ENCODE results near the gene COPB1. TPM values are rescaled to one million over a fixed set of nuclear protein-coding genes. Genes with fewer than 3 reads are reported as not detected.

Gene COPB1
- total RNA-seq, 2 experiments from 2014 or later = 93.1 to 95.9 TPM

- Mint-ChIP-seq H3K27ac (no peak overlapping the region), H3K4me1 (ENCODE audit: low read depth) (peaks cover 4% of the 10 kb centered on the region), H3K27me3 (no peaks in the 10 kb centered on the region), H3K4me3 (no peak overlapping the region), H3K36me3 (ENCODE audit: low read depth) (peaks cover 50% of the 10 kb centered on the region), H3K9me3 (no peaks in the 10 kb centered on the region)
- DNase-seq (no peak), ATAC-seq (ENCODE audit: poor library complexity) (no peak)
- Histone ChIP-seq H3K27me3 (ENCODE audit: control insufficient read depth in 1 of 2, insufficient read depth in 2 of 2, low read length in 2 of 2) (no peaks in the 10 kb centered on the region), H3K36me3 (ENCODE audit: insufficient read depth, low read length) (peaks cover 5% of the 10 kb centered on the region), H3K4me1 (ENCODE audit: insufficient read depth, low read length) (no peaks in the 10 kb centered on the region), H3K4me3 (ENCODE audit: low read length) (no peak overlapping the region), H3K9me3 (ENCODE audit: control insufficient read depth in 1 of 2, insufficient read depth in 1 of 2, low read length in 2 of 2) (no peaks in the 10 kb centered on the region), H3K27ac (ENCODE audit: low read depth in 1 of 2, low read length in 2 of 2) (no peak overlapping the region)
- POLR2A ChIA-PET = no interaction called here
- CTCF ChIA-PET = interaction anchor here (1.5 kb wide), 1 partner anchor 151 kb away, joined by 3 read pairs; no protein-coding TSS in a partner anchor
- intact Hi-C loops (cut with DNase I, micrococcal nuclease) = loop anchor here in 1 of 2 experiments (10.0 kb wide), 1 partner anchor 497 kb away; no protein-coding TSS in a partner anchor
- TF ChIP-seq, protein P1, sequence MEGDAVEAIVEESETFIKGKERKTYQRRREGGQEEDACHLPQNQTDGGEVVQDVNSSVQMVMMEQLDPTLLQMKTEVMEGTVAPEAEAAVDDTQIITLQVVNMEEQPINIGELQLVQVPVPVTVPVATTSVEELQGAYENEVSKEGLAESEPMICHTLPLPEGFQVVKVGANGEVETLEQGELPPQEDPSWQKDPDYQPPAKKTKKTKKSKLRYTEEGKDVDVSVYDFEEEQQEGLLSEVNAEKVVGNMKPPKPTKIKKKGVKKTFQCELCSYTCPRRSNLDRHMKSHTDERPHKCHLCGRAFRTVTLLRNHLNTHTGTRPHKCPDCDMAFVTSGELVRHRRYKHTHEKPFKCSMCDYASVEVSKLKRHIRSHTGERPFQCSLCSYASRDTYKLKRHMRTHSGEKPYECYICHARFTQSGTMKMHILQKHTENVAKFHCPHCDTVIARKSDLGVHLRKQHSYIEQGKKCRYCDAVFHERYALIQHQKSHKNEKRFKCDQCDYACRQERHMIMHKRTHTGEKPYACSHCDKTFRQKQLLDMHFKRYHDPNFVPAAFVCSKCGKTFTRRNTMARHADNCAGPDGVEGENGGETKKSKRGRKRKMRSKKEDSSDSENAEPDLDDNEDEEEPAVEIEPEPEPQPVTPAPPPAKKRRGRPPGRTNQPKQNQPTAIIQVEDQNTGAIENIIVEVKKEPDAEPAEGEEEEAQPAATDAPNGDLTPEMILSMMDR (IDR thresholded peaks at IDR 0.05) = no peak
Measured at GRCh38 chr11:14451825-14452224, 47.8 kb downstream of the COPB1 start.

DNA sequence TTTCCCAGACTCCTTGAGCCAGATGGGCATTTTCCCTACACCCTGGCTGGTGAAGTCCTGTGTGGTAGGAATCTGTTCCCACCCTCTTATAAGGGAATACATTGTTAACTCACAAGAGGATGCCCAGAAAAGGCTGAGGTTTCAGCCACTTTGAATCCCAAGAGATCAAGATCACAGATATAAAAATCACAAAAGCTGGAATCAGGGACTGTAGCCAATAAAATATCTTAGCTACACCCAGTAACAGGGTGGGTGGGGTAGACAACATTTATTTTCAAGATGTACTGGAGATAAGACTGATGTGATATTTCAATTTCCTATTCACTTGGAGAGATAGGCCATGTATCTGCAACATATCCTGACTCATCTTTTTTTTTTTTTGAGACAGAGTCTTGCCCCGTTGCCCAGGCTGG is 50.3 kb downstream of the COPB1 start:
- H3K4me1 Mint-ChIP-seq (ENCODE audit: low read depth) = peaks cover 8% of the 10 kb centered on the region
- DNase-seq (no peak), ATAC-seq (ENCODE audit: poor library complexity) (no peak)
- peaks cover 28% of the 10 kb centered on the region for H3K36me3 Mint-ChIP-seq (ENCODE audit: low read depth)
- Histone ChIP-seq H3K27me3 (ENCODE audit: control insufficient read depth in 1 of 2, insufficient read depth in 2 of 2, low read length in 2 of 2) (no peaks in the 10 kb centered on the region), H3K9me3 (ENCODE audit: control insufficient read depth in 1 of 2, insufficient read depth in 1 of 2, low read length in 2 of 2) (no peaks in the 10 kb centered on the region), H3K4me1 (ENCODE audit: insufficient read depth, low read length) (no peaks in the 10 kb centered on the region), H3K36me3 (ENCODE audit: insufficient read depth, low read length) (peaks cover 5% of the 10 kb centered on the region), H3K27ac (ENCODE audit: low read depth in 1 of 2, low read length in 2 of 2) (no peak overlapping the region), H3K4me3 (ENCODE audit: low read length) (no peak overlapping the region)
- POLR2A ChIA-PET = no interaction called here
- TF ChIP-seq, protein P1 (IDR thresholded peaks at IDR 0.05) = no peak
- no peaks in the 10 kb centered on the region for H3K27me3 Mint-ChIP-seq
- no peak overlapping the region for H3K27ac Mint-ChIP-seq
- CTCF ChIA-PET = interaction anchor here (1.1 kb wide), 1 partner anchor 438 kb away, joined by 3 read pairs; no protein-coding TSS in a partner anchor
- intact Hi-C loops (cut with DNase I, micrococcal nuclease) = no loop called here
- no peaks in the 10 kb centered on the region for H3K9me3 Mint-ChIP-seq
- no peak overlapping the region for H3K4me3 Mint-ChIP-seq

DNA sequence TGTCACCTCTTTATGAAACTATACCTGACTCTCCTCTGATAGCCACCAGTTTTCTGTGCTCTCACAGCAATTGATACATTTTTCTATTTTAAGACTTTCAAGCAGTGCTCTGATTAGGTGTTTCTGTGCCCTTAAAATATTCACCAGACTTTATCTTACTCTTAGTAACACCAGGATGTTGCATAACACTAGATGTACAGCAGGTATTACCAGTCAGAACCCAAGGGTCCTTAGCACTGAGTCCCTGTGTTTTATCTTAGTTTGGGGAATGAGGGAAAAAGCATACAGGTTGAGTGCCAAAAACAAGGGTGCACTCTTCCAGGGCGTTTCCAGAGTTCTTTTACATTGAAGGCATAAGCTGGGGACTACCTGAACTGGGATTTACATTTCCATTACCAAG is 51.4 kb downstream of the COPB1 start:
- H3K36me3 Mint-ChIP-seq (ENCODE audit: low read depth) = peaks cover 28% of the 10 kb centered on the region
- H3K27me3 Mint-ChIP-seq = no peaks in the 10 kb centered on the region
- no peaks in the 10 kb centered on the region for H3K27me3 ChIP-seq (ENCODE audit: control insufficient read depth in 1 of 2, insufficient read depth in 2 of 2, low read length in 2 of 2)
- H3K27ac ChIP-seq (ENCODE audit: low read depth in 1 of 2, low read length in 2 of 2) = no peak overlapping the region
- TF ChIP-seq, protein P1 (IDR thresholded peaks at IDR 0.05) = no peak
- no peak for DNase-seq
- no peak for ATAC-seq (ENCODE audit: poor library complexity)
- no peak overlapping the region for H3K4me3 Mint-ChIP-seq
- H3K27ac Mint-ChIP-seq = no peak overlapping the region
- no peaks in the 10 kb centered on the region for H3K9me3 ChIP-seq (ENCODE audit: control insufficient read depth in 1 of 2, insufficient read depth in 1 of 2, low read length in 2 of 2)
- H3K4me1 ChIP-seq (ENCODE audit: insufficient read depth, low read length) = no peaks in the 10 kb centered on the region
- POLR2A ChIA-PET = no interaction called here
- H3K4me3 ChIP-seq (ENCODE audit: low read length) = no peak overlapping the region
- CTCF ChIA-PET = interaction anchor here (1.1 kb wide), 1 partner anchor 439 kb away, joined by 3 read pairs; no protein-coding TSS in a partner anchor
- H3K36me3 ChIP-seq (ENCODE audit: insufficient read depth, low read length) = peaks cover 5% of the 10 kb centered on the region
- no peaks in the 10 kb centered on the region for H3K9me3 Mint-ChIP-seq
- intact Hi-C loops (cut with DNase I, micrococcal nuclease) = no loop called here
- peaks cover 8% of the 10 kb centered on the region for H3K4me1 Mint-ChIP-seq (ENCODE audit: low read depth)
